BJ (cell line): Measurements from ENCODE around the gene CXorf38. TPM values are rescaled to one million over a fixed set of nuclear protein-coding genes. Genes with fewer than 3 reads are reported as not detected.

Experiments used
- CTCF ChIA-PET: fragments of 350-600 bp; formaldehyde crosslinking; extraction: SDS; loops from one replicate; lab custom pipeline; 2021; ENCODE audit warnings: antibody characterized with exemption, inconsistent platforms; lab: Yijun Ruan, JAX
- POLR2A ChIA-PET: fragments of 300-600 bp; sonication (Branson Sonifier 250); formaldehyde crosslinking; extraction: SDS; loops from one replicate; lab custom pipeline; 2021; ENCODE audit warnings: antibody characterized with exemption; lab: Charles Lee
- DNase-seq: peaks from one replicate; pipeline ENCODE4 v3.0.0-alpha.2; 2011; ENCODE audit warnings: low read depth
- H3K27me3 ChIP-seq: 2 replicates; pipeline ENCODE4 v1.6.0; 2011; ENCODE audit warnings: low read length; ENCODE audit not compliant: control insufficient read depth, insufficient read depth
- H3K36me3 ChIP-seq: 2 replicates; pipeline ENCODE4 v1.5.1; 2011; ENCODE audit warnings: low read length; ENCODE audit not compliant: control insufficient read depth, insufficient read depth
- H3K4me3 ChIP-seq: 2 replicates; pipeline ENCODE4 v1.5.1; 2011; ENCODE audit warnings: low read depth, mild to moderate bottlenecking, control low read depth, low read length
- polyA plus RNA-seq: library from polyadenylated mRNA; depleted of rRNA; stranded (reverse); fragments of >200 nt; gene quantifications from 2 replicates; pipeline ENCODE4 v1.2.3, GENCODE V29; 2011
- TF ChIP-seq, protein P1 (sequence below): IDR thresholded peaks from 2 replicates; pipeline ENCODE4 v1.5.1; 2011; ENCODE audit warnings: low read depth, mild to moderate bottlenecking, control low read depth, inconsistent platforms, low read length, moderate library complexity; ENCODE audit not compliant: insufficient read depth

The CXorf38 gene
- polyA plus RNA-seq, 1 experiment, result 6.2 TPM

DNA sequence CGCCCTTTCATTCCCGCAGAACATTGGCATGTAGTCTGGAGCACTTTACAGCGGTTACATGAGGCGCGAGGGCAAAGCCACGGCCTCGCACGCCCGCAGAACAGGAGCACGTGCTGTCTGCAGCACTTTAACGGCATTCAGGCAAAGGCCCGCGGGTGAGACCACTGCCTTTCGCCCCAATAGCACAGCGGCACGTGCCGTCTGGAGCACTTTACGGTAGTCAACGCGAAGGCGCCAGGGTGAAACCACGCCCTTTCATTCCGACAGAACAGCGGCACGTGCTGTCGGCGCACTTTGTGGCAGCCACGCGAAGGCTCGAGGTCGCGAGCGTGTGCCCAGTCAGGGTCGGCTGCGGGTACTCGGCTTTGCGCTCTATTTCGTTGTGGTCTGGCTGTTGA lies 24.2 kb downstream of the CXorf38 start, which contains the start of gene MPC1L:
MPC1L (plus strand) TSS at position 290 of the 398 bp plus-strand sequence. CDS start 138 bp downstream, outside the sequence.
- H3K4me3 ChIP-seq, result no peak within 1 kb of the TSS
- H3K36me3 ChIP-seq, result no peaks in the 10 kb centered on the region
- ChIA-PET POLR2A (no interaction called here), CTCF (no interaction called here)
- TF ChIP-seq, protein P1, sequence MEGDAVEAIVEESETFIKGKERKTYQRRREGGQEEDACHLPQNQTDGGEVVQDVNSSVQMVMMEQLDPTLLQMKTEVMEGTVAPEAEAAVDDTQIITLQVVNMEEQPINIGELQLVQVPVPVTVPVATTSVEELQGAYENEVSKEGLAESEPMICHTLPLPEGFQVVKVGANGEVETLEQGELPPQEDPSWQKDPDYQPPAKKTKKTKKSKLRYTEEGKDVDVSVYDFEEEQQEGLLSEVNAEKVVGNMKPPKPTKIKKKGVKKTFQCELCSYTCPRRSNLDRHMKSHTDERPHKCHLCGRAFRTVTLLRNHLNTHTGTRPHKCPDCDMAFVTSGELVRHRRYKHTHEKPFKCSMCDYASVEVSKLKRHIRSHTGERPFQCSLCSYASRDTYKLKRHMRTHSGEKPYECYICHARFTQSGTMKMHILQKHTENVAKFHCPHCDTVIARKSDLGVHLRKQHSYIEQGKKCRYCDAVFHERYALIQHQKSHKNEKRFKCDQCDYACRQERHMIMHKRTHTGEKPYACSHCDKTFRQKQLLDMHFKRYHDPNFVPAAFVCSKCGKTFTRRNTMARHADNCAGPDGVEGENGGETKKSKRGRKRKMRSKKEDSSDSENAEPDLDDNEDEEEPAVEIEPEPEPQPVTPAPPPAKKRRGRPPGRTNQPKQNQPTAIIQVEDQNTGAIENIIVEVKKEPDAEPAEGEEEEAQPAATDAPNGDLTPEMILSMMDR, result no peak
- H3K27me3 ChIP-seq, result no peaks in the 10 kb centered on the region
- no peak for DNase-seq

DNA sequence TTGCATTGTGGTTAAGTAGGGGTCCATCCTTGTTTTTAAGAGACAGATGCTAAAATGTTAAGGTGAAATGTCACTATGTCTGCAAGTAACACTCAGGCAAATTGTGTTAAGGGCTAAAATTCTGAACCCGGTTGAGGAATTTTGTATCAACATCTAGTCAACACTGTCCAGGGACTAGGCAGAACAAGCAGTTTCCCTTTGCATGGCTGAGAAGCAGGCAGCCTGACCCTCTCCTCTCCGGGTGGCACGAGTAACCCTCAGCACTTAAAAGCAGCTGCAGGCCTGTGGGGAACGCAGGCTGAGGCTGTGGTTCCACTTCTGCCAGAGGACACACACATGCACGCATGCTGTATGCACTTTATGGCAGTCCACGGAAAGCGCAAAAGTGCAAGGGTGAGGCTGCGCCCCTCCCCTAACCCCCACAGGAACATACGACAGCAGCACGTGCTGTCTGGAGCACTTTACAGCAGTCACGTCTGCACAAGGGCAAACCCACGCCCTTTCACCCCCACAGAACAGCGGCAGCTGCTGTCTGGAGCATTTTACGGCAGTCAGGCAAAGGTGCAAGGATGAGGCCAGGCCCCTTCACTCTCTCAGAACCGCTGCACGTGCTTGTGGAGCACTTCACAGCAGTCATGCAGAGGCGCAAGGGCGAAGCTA lies 24.8 kb downstream of the CXorf38 start:
- Histone ChIP-seq H3K36me3 (no peaks in the 10 kb centered on the region), H3K4me3 (no peak overlapping the region), H3K27me3 (no peaks in the 10 kb centered on the region)
- ChIA-PET POLR2A (no interaction called here), CTCF (no interaction called here)
- no peak for DNase-seq
- TF ChIP-seq, protein P1, result no peak

DNA sequence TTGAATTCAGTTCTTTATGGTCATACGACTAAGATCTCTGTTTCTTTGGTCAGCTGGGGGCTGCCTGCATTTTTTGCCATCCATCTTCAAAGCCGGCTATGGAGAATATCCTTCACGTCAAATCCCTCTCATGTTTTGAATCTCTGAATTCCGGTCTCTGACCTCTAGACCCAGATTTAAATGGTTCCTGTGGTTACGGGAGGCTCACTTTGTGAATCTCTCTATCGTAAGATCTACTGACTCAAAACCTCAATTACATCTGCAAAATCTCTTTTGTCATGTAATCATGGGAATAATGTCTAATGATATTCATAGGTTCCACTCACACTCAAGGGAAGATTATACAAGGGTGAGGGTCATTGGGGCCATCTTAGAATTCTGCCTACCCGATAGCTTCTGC lies 29.8 kb downstream of the CXorf38 start:
- ChIA-PET POLR2A (no interaction called here), CTCF (interaction anchor here (1.0 kb wide), 1 partner anchor 27 kb away, joined by 3 read pairs; no protein-coding TSS in a partner anchor)
- Histone ChIP-seq H3K27me3 (no peaks in the 10 kb centered on the region), H3K36me3 (no peaks in the 10 kb centered on the region), H3K4me3 (no peak overlapping the region)
- TF ChIP-seq, protein P1, result no peak
- DNase-seq, result no peak

DNA sequence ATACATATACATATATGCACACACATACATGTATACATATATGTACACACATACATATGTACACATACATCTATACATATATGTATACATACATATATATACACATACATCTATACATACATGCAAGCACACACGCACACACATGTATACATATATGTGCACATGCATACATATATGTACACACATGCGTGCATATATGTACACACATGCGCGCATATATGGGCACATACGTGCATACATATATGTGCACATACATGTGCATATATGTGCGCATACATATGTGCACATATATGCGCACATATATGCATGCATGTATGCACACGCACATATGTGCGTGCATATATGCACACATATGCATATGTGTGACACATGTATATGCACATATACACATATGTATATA lies 31.4 kb downstream of the CXorf38 start:
- H3K4me3 ChIP-seq, result no peak overlapping the region
- TF ChIP-seq, protein P1, result no peak
- ChIA-PET CTCF (no interaction called here), POLR2A (no interaction called here)
- H3K36me3 ChIP-seq, result no peaks in the 10 kb centered on the region
- DNase-seq, result no peak
- H3K27me3 ChIP-seq, result no peaks in the 10 kb centered on the region

DNA sequence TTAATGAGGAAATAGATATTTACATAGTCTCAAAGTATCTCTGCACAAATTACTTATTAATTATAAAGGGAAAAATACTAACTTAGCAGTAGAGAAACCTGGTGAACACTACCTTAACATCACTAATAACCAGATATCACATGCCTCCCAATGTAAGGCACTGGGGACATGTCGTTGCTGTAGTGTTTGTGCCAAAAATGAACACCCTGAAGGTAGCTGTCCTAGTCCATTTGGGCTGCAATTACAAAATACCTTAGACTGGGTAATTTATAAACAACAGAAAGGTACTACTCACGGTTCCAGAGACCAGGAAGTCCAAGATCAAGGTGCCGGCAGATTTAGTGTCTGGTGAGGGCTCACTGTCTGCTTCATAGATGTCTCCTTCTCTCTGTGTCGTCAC lies 34.9 kb downstream of the CXorf38 start:
- no peak for DNase-seq
- ChIA-PET POLR2A (no interaction called here), CTCF (no interaction called here)
- Histone ChIP-seq H3K4me3 (no peak overlapping the region), H3K36me3 (no peaks in the 10 kb centered on the region), H3K27me3 (no peaks in the 10 kb centered on the region)
- TF ChIP-seq, protein P1, result no peak
